ENCODE measurements around the gene PDHA1.
A peak's percentile ranks its signal among the peaks of the same experiment; 100 is the strongest.

PDHA1 gene

GRCh38 chrX:19368576-19368975, 24.8 kb downstream of the PDHA1 start:
- Histone ChIP-seq H3K4ac (ENCODE audit: low read length) (no peak overlapping the region), H3K79me1 (ENCODE audit: low read depth, low read length) (no peaks in the 10 kb centered on the region), H2AK5ac (ENCODE audit: low read depth, low read length) (no peak overlapping the region), H2AFZ (ENCODE audit: low read length) (no peak overlapping the region), H2BK5ac (ENCODE audit: low read length) (no peak overlapping the region), H3K9me3 (replicated peaks in 1 of 2; ENCODE audit: control insufficient read depth in 2 of 2, insufficient read depth in 1 of 2, low read depth in 1 of 2, low read length in 2 of 2) (no peaks in the 10 kb centered on the region), H3K36me3 (replicated peaks in 1 of 2; ENCODE audit: control insufficient read depth in 2 of 2, insufficient read depth in 2 of 2, low read length in 2 of 2) (peaks cover 0 to 6% of the 10 kb centered on the region in 2 donors), H2BK120ac (ENCODE audit: low read depth, low read length) (no peak overlapping the region), H2BK15ac (ENCODE audit: low read length) (no peak overlapping the region), H3K18ac (ENCODE audit: low read length) (no peak overlapping the region), H3K4me2 (ENCODE audit: insufficient read depth, low read length, poor library complexity, severe bottlenecking) (no peak overlapping the region), H2BK12ac (ENCODE audit: low read length) (no peak overlapping the region), H3K27ac (replicated peaks; ENCODE audit: low read length) (no peak overlapping the region), H3K4me3 (ENCODE audit: low read length in 2 of 2) (no peak overlapping the region), H3K14ac (ENCODE audit: low read length) (no peak overlapping the region), H3K4me1 (ENCODE audit: control insufficient read depth in 2 of 2, insufficient read depth in 1 of 2, low read depth in 1 of 2, low read length in 2 of 2) (peaks cover 0 to 1% of the 10 kb centered on the region in 2 donors), H3K27me3 (ENCODE audit: control insufficient read depth in 3 of 3, insufficient read depth in 3 of 3, low read depth in 1 of 3, low read length in 3 of 3) (peaks cover 0 to 3% (median 0%) of the 10 kb centered on the region in 3 experiments), H3K9ac (ENCODE audit: low read depth, low read length, poor library complexity) (no peak overlapping the region), H4K91ac (ENCODE audit: low read depth, low read length, poor library complexity) (no peak overlapping the region), H4K8ac (ENCODE audit: low read depth, low read length) (no peak overlapping the region), H3K23ac (ENCODE audit: low read depth, low read length, poor library complexity) (no peak overlapping the region)
- DNase-seq (ENCODE audit: low spot score) = no peak
- WGBS, 2 donors (ENCODE audit: extremely low coverage in 2 of 2, insufficient read length in 2 of 2, insufficient replicate concordance in 1 of 2) = no CpG with 5 or more reads among the region's 6 CpGs

- no peak overlapping the region for H2BK120ac ChIP-seq (ENCODE audit: low read depth, low read length)
These were observed 26.3 kb downstream of the PDHA1 start for GRCh38 chrX:19370061-19370460.

GRCh38 chrX:19372170-19372546, 28.4 kb downstream of the PDHA1 start:
- no peak overlapping the region for H4K91ac ChIP-seq (ENCODE audit: low read depth, low read length, poor library complexity)
- no peaks in the 10 kb centered on the region for H3K79me1 ChIP-seq (ENCODE audit: low read depth, low read length)
- H3K27me3 ChIP-seq (ENCODE audit: control insufficient read depth in 3 of 3, insufficient read depth in 3 of 3, low read depth in 1 of 3, low read length in 3 of 3) = peaks cover 0 to 24% (median 0%) of the 10 kb centered on the region in 3 experiments
- H4K8ac ChIP-seq (ENCODE audit: low read depth, low read length) = no peak overlapping the region
- no peaks in the 10 kb centered on the region for H3K36me3 ChIP-seq (replicated peaks in 1 of 2; ENCODE audit: control insufficient read depth in 2 of 2, insufficient read depth in 2 of 2, low read length in 2 of 2)
- no peak overlapping the region for H3K23ac ChIP-seq (ENCODE audit: low read depth, low read length, poor library complexity)
- peak overlapping the region; percentile 36 to 75 for H3K4me3 ChIP-seq (ENCODE audit: low read length in 2 of 2)
- WGBS, 2 donors (ENCODE audit: extremely low coverage in 2 of 2, insufficient read length in 2 of 2, insufficient replicate concordance in 1 of 2) = no CpG with 5 or more reads among the region's 9 CpGs
- no peak overlapping the region for H3K18ac ChIP-seq (ENCODE audit: low read length)
- peak overlapping the region; percentile 81 for H2AFZ ChIP-seq (ENCODE audit: low read length)
- no peak overlapping the region for H2BK5ac ChIP-seq (ENCODE audit: low read length)
- H3K14ac ChIP-seq (ENCODE audit: low read length) = no peak overlapping the region
- no peaks in the 10 kb centered on the region for H3K9me3 ChIP-seq (replicated peaks in 1 of 2; ENCODE audit: control insufficient read depth in 2 of 2, insufficient read depth in 1 of 2, low read depth in 1 of 2, low read length in 2 of 2)
- H2BK120ac ChIP-seq (ENCODE audit: low read depth, low read length) = no peak overlapping the region
- DNase-seq (ENCODE audit: low spot score) = peak; percentile 53
- no peak overlapping the region for H3K27ac ChIP-seq (replicated peaks; ENCODE audit: low read length)
- H3K9ac ChIP-seq (ENCODE audit: low read depth, low read length, poor library complexity) = no peak overlapping the region
- no peak overlapping the region for H3K4ac ChIP-seq (ENCODE audit: low read length)
- H3K4me2 ChIP-seq (ENCODE audit: insufficient read depth, low read length, poor library complexity, severe bottlenecking) = peak overlapping the region; percentile 83
- H3K4me1 ChIP-seq (ENCODE audit: control insufficient read depth in 2 of 2, insufficient read depth in 1 of 2, low read depth in 1 of 2, low read length in 2 of 2) = peaks cover 0 to 1% of the 10 kb centered on the region in 2 donors
- H2BK15ac ChIP-seq (ENCODE audit: low read length) = no peak overlapping the region
- H2BK12ac ChIP-seq (ENCODE audit: low read length) = no peak overlapping the region
- H2AK5ac ChIP-seq (ENCODE audit: low read depth, low read length) = no peak overlapping the region

More at GRCh38 chrX:19370061-19370460, 26.3 kb downstream of the PDHA1 start:
- no CpG with 5 or more reads among the region's 5 CpGs for WGBS, 2 donors (ENCODE audit: extremely low coverage in 2 of 2, insufficient read length in 2 of 2, insufficient replicate concordance in 1 of 2)
- H2BK5ac ChIP-seq (ENCODE audit: low read length) = no peak overlapping the region
- H2AK5ac ChIP-seq (ENCODE audit: low read depth, low read length) = no peak overlapping the region
- no peaks in the 10 kb centered on the region for H3K36me3 ChIP-seq (replicated peaks in 1 of 2; ENCODE audit: control insufficient read depth in 2 of 2, insufficient read depth in 2 of 2, low read length in 2 of 2)
- H3K23ac ChIP-seq (ENCODE audit: low read depth, low read length, poor library complexity) = no peak overlapping the region
- DNase-seq (ENCODE audit: low spot score) = no peak
- no peak overlapping the region for H2BK15ac ChIP-seq (ENCODE audit: low read length)
- no peak overlapping the region for H3K27ac ChIP-seq (replicated peaks; ENCODE audit: low read length)
- H2AFZ ChIP-seq (ENCODE audit: low read length) = no peak overlapping the region
- H3K18ac ChIP-seq (ENCODE audit: low read length) = no peak overlapping the region
- no peak overlapping the region for H3K4me2 ChIP-seq (ENCODE audit: insufficient read depth, low read length, poor library complexity, severe bottlenecking)
- H3K27me3 ChIP-seq (ENCODE audit: control insufficient read depth in 3 of 3, insufficient read depth in 3 of 3, low read depth in 1 of 3, low read length in 3 of 3) = peaks cover 0 to 16% (median 0%) of the 10 kb centered on the region in 3 experiments
- H3K4ac ChIP-seq (ENCODE audit: low read length) = no peak overlapping the region
- H2BK12ac ChIP-seq (ENCODE audit: low read length) = no peak overlapping the region
- H3K9me3 ChIP-seq (replicated peaks in 1 of 2; ENCODE audit: control insufficient read depth in 2 of 2, insufficient read depth in 1 of 2, low read depth in 1 of 2, low read length in 2 of 2) = no peaks in the 10 kb centered on the region
- H4K91ac ChIP-seq (ENCODE audit: low read depth, low read length, poor library complexity) = no peak overlapping the region
- H3K4me3 ChIP-seq (ENCODE audit: low read length in 2 of 2) = no peak overlapping the region
- H4K8ac ChIP-seq (ENCODE audit: low read depth, low read length) = no peak overlapping the region
- peaks cover 0 to 1% of the 10 kb centered on the region in 2 donors for H3K4me1 ChIP-seq (ENCODE audit: control insufficient read depth in 2 of 2, insufficient read depth in 1 of 2, low read depth in 1 of 2, low read length in 2 of 2)
- H3K14ac ChIP-seq (ENCODE audit: low read length) = no peak overlapping the region
- no peaks in the 10 kb centered on the region for H3K79me1 ChIP-seq (ENCODE audit: low read depth, low read length)
- no peak overlapping the region for H3K9ac ChIP-seq (ENCODE audit: low read depth, low read length, poor library complexity)

- Histone ChIP-seq H3K18ac (ENCODE audit: low read length) (peak overlapping the region; percentile 80), H2BK15ac (ENCODE audit: low read length) (no peak overlapping the region), H3K4me3 (ENCODE audit: low read length in 2 of 2) (peak overlapping the region; percentile 36 to 75), H3K4me2 (ENCODE audit: insufficient read depth, low read length, poor library complexity, severe bottlenecking) (peak overlapping the region; percentile 83), H2BK5ac (ENCODE audit: low read length) (no peak overlapping the region), H2AK5ac (ENCODE audit: low read depth, low read length) (no peak overlapping the region), H2BK12ac (ENCODE audit: low read length) (no peak overlapping the region), H3K36me3 (replicated peaks in 1 of 2; ENCODE audit: control insufficient read depth in 2 of 2, insufficient read depth in 2 of 2, low read length in 2 of 2) (no peaks in the 10 kb centered on the region), H3K14ac (ENCODE audit: low read length) (no peak overlapping the region), H4K91ac (ENCODE audit: low read depth, low read length, poor library complexity) (no peak overlapping the region), H3K27me3 (ENCODE audit: control insufficient read depth in 3 of 3, insufficient read depth in 3 of 3, low read depth in 1 of 3, low read length in 3 of 3) (peaks cover 0 to 24% (median 0%) of the 10 kb centered on the region in 3 experiments), H3K9me3 (replicated peaks in 1 of 2; ENCODE audit: control insufficient read depth in 2 of 2, insufficient read depth in 1 of 2, low read depth in 1 of 2, low read length in 2 of 2) (no peaks in the 10 kb centered on the region), H3K4ac (ENCODE audit: low read length) (no peak overlapping the region), H3K23ac (ENCODE audit: low read depth, low read length, poor library complexity) (no peak overlapping the region), H3K4me1 (ENCODE audit: control insufficient read depth in 2 of 2, insufficient read depth in 1 of 2, low read depth in 1 of 2, low read length in 2 of 2) (peaks cover 0 to 1% of the 10 kb centered on the region in 2 donors), H2AFZ (ENCODE audit: low read length) (peak overlapping the region; percentile 81), H2BK120ac (ENCODE audit: low read depth, low read length) (no peak overlapping the region), H3K9ac (ENCODE audit: low read depth, low read length, poor library complexity) (no peak overlapping the region), H3K79me1 (ENCODE audit: low read depth, low read length) (no peaks in the 10 kb centered on the region), H4K8ac (ENCODE audit: low read depth, low read length) (no peak overlapping the region), H3K27ac (replicated peaks; ENCODE audit: low read length) (no peak overlapping the region)
- no CpG with 5 or more reads among the region's 20 CpGs for WGBS, 2 donors (ENCODE audit: extremely low coverage in 2 of 2, insufficient read length in 2 of 2, insufficient replicate concordance in 1 of 2)
- no peak for DNase-seq (ENCODE audit: low spot score)
These were observed 29.0 kb downstream of the PDHA1 start for GRCh38 chrX:19372547-19373331.
